ENCODE measurements around the gene GLDN.
"Not testable (repeated sequence)": the region's sequence is repeated elsewhere in the genome, so short reads cannot be mapped to it uniquely, and the experiment has no call there.

Gene GLDN

GRCh38 chr15:51390241-51390965, 48.9 kb downstream of the GLDN start:
- DNase-seq: peak in 1 of 2 donors; percentile 6

DNA sequence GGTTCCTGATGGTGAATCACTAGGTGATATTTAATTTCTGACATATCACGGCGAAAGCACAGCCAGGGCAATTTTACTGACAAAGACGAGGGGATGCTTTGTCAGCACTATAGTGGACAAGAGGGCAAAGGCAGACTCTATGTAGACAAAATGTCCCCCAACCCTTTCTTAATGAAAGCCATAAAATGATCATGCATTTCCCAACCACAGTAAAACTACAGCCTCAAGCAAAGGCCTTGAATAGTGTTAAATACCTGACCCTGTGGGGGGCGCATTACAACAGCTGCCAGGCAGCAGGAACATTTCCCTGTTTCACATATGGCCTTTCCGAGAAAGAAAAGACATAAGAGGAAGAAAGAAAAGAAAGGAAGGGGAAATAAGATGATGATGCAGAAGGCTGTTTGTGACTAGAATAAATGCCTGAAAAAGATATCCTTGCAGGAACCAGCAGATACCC, 49.5 kb downstream of the GLDN start:
- no peak for DNase-seq

- no peak for DNase-seq
These were observed 55.5 kb downstream of the GLDN start for GRCh38 chr15:51396921-51397320.

GRCh38 chr15:51398626-51399025, 57.2 kb downstream of the GLDN start:
- DNase-seq: no peak

GRCh38 chr15:51401051-51401780, 59.8 kb downstream of the GLDN start:
- peak; percentile 50 to 62 for DNase-seq

GRCh38 chr15:51401872-51402517, 60.5 kb downstream of the GLDN start:
- peak; percentile 61 to 76 for DNase-seq

GRCh38 chr15:51403072-51403878, 61.8 kb downstream of the GLDN start:
- peak; percentile 24 to 32 for DNase-seq

DNA sequence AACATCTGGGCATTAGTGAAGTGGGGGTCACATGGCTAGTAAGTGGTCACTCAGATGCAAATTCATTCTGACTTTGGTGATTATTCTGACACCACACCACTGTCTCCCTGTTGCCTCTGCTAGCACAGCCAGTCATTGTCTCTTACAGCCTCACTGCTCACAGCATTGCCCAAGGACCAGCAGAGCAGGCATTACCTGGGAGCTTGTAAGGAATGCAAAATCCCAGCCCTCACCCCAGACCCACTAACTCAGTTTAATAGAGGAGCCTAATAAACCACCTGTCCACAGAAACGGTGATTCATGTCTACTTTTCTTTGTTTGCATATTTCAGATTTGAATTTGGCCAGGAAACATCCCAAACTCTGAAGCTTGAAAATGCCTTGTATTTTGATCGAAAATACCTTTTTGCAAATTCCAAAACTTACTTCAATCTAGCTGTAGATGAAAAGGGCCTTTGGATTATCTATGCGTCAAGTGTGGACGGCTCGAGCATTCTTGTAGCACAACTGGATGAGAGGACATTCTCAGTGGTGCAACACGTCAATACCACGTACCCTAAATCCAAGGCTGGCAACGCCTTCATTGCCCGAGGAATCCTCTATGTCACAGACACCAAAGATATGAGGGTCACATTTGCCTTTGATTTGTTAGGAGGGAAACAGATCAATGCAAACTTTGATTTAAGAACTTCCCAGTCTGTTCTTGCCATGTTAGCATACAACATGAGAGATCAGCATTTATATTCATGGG, 62.7 kb downstream of the GLDN start:
- DNase-seq: no peak

DNA sequence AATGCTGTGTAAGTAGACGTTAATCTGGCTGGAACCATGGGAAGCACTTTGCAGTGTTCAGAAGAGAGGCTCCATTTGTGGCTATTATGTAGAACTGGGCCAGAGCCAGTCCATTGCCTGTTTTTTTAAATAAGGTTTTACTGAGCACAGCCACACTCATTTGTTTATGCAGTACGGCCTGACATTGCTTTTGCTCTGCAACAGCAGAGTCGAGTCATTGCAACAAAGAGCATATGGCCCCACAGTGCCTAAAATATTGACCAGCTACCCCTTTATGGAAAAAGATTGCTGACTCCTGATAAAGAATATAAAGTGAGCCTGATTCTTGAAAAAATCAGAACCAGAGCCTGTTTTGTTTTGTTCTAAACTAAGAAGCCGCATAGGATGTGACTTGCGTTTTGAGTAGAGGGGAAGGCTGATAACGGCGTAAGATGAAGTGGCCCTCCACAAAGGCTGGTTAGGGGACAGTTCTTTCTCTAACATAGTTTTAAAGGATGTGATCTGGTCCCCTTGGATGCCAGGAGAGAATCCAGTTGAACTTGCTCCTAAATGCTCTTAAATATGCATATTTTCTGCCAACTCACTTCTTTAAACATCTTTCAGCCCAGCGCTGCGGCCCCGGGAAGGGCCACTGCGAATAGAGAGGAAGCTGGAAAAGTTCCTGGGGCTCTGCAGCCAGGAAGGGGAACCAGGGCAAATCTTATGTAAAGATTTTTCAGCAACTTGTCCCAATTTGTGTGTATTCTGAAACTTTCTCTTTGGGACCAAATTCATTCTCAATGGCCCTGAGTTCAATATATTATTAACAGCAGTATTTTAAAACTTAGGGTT, 64.5 kb downstream of the GLDN start:
- peak; percentile 16 to 19 for DNase-seq

DNA sequence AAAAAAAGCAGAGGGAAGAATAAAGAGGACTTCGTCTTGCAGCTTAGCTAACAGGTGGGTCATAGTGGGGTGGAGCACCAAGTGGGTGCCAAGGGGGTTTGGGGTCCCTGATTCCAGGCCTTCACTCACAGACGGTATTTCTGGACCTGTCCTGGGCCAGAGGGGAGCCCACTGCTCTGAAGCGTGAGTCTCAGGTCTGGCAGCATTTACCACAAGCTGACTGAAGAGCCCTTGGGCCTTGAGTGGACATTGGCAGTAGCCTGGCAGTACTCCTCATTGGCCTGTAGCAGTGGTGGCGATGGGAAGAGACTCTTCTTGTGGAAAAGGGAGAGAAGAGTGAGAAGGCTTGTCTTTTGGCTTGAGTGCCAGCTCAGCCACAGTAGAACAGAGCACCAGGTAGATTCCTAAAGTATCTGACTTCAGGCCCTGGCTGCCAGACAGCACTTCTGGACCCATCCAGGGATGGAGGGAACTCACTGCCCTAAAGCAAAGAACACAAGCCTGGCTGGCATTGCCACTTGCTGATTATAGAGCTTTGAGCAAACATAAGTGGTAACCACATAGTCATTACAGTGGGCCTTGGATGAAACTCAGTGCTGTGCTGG, 72.9 kb downstream of the GLDN start:
- no peak for DNase-seq

DNA sequence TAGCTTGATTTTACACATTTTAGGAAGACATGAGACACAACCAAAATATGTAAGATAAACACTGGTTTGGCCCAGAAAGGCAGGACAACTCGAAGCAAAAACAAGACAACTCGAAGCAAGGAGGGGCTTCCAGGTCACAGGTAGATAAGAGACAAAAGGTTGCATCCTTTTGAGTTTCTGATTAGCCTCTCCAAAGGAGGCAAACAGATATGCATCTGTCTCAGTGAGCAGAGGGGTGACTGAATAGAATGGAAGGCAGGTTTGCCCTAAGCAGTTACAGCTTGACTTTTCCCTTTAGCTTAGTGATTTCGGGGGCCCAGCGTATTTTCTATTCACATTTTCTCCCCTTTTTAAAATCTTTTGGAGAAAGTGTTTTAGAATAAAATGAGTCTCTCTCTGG, 74.7 kb downstream of the GLDN start:
- no peak for DNase-seq

GRCh38 chr15:51423040-51423439, 81.6 kb downstream of the GLDN start:
- DNase-seq: not testable (repeated sequence)

DNA sequence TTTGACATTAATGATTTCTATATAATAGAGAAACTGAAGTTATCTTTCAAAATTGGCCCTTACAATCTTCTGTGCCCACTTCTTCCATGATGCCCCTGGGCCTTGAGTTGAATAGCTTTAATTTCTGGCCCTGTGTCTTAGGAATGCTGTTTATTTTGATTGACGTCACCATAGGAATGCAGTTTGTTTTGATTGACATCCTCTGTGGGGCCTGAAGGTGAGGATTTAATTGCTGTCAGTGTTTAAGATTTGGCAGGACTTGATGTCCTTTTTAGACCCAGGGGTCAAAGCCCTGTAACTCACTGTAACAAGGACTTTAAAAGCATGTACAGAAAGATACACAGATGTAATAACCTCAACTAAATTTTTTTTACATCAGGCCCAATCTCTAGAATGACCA, 83.3 kb downstream of the GLDN start:
- DNase-seq: no peak

DNA sequence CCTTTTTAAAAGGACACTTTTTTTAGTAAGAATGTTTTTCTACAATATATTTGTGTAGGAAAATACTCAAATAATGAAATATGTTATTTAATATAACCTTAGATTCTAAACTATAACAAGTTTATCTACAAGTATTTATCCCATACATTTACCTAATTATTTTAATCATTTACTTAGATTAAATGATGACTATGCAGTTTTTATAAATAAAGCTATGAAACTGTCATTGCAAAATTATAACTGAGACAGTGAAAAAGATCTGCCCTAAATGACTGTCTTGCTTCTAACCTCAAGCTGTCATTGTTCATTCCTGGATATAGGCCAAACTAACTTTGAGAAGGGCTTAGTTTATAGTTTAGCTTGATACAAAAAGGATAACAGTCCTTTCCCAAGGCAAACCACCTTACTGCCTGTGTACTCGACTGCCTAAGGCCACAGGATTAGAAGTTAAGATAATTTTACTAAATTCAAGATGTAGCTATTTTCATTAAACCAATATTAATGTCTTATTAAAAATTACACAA, 84.1 kb downstream of the GLDN start:
- no peak for DNase-seq

GRCh38 chr15:51438526-51438925, 97.1 kb downstream of the GLDN start:
- DNase-seq: no peak

DNA sequence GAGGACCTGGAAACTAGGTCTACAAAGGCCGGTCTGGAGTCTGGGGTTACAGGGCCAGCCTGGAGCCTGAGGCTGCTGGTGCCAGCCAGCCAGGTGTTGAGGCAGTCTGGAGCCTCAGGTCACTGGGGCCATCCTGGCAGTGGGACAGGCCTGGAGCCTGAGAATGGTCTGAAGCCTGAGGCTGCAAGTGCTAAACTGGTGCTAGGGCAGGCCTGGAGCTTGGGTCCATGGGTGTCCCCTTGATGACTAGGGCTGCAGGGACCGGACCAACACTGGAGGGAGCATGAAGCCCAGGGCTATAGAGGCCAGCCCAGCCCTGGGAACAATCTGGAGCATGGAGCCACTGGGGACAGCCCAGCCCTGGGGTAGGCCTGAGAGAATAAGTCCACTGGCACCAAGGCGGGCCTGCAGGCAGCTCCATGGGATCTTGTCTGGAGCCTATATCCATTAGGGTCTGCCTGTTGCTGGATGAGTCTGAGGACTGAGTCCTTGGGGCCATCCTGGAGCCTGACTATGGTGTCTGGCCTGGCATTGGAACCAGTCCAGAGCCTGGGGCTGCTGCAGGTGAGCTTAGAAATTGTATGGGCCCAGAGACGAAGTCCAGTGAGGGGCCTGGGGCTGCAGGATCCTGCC, 101.9 kb downstream of the GLDN start:
- DNase-seq: no peak

- no peak for DNase-seq
These were observed 102.7 kb downstream of the GLDN start for GRCh38 chr15:51444112-51444511.

- DNase-seq: no peak
These were observed 103.4 kb downstream of the GLDN start for GRCh38 chr15:51444807-51445206.

DNA sequence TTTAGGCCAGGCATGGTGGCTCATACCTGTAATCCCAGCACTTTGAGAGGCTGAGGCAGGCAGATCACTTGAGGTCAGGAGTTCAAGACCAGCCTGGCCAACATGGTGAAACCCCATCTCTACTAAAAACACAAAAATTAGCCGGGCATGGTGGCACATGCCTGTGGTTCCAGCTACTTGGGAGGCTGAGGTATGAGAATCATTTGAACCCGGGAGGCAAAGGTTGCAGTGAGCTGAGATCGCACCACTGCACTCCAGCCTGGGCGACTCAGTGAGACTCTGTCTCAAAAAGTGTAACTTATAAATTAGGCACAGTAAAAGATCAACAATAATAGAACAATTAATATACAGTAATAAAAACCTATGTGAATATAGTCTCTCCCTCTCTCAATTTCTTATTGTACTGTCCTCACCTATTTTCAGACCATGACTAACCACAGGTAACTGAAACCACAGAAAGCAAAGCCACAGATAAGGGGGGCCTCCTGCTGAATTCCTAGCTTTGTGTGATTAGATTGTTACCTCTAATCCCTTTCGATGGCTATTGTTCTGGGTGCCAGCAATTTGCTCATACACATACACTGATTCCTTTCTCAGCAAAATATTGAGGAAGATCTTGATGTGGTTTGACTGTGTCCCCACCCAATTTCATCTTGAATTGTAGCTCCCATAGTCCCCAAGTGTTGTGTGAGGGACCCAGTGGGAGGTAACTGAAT, 104.7 kb downstream of the GLDN start:
- not testable (repeated sequence) for DNase-seq
